ENCODE results near the gene ZNF532.

DNA sequence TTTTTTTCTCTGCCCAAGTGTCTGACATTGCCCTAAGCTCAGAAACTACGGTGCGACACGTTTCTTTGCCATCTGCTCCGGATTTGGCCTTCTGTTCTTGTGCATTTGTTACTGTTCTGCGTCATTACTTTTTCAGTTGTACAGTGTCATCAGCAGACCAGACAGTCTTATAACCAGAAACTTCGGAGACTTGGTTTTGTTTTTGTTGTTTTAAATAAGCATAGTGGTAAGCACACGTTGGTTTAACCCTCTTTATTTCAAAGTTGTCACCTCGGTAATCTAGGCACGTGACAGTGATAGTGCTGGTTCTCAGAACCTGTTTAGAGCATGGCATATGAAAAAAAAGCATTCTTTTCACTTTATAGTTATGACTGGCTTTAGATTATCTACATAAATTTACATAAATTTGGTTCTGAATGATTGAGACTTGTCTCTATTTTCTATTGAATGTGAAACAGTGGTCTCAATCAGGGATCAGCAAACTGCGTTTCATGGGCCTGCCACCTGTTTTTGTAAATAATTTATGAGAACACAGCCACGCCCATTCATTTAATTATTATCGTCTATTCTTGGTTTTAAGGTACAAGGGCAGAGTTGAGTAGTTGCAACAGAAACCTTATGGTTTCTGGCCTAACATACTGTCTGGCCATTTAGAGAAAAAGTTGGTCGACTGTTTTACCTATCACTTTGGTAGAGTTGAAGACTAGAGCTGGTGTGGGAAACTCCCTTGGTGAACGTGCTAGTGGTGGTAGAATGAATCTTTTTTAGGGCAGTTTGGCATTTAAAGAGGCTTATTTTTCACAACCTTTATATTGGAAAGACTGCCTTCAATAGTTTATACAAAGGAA lies 106.5 kb downstream of the ZNF532 start:
- TF ChIP-seq CTCF (conservative IDR thresholded peaks at IDR 0.05; ENCODE audit: low read length) (no peak), EZH2phosphoT487 (IDR thresholded peaks at IDR 0.05; ENCODE audit: borderline replicate concordance) (no peak)
